Immature natural killer cell (primary cell): ENCODE results near the gene AFAP1L1. TPM values are rescaled to one million over a fixed set of nuclear protein-coding genes. Genes with fewer than 3 reads are reported as not detected.

Source experiments
- DNase-seq, 3 donors: peaks; one replicate each; pipeline ENCODE4 v3.0.0; 2022; ENCODE audit warnings: mixed read lengths in 1 of 3
- H3K27ac Mint-ChIP-seq, 6 donors: one replicate each; pipeline ENCODE4 v1.8.0; 2020; ENCODE audit warnings: mixed read lengths in 6 of 6, mild to moderate bottlenecking in 5 of 6, inconsistent platforms in 4 of 6, moderate library complexity in 3 of 6
- H3K27me3 Mint-ChIP-seq, 3 donors: one replicate each; pipeline ENCODE4 v1.8.0; 2020 to 2021; ENCODE audit warnings: low read depth in 3 of 3, mild to moderate bottlenecking in 3 of 3, mixed read lengths in 3 of 3, moderate library complexity in 3 of 3, inconsistent platforms in 1 of 3
- H3K36me3 Mint-ChIP-seq, 3 donors: one replicate each; pipeline ENCODE4 v1.8.0; 2020; ENCODE audit warnings: mixed read lengths in 3 of 3, inconsistent platforms in 2 of 3, mild to moderate bottlenecking in 2 of 3
- H3K4me1 Mint-ChIP-seq, 2 donors: one replicate each; pipeline ENCODE4 v1.8.0; 2020; ENCODE audit warnings: inconsistent platforms in 2 of 2, mild to moderate bottlenecking in 2 of 2, mixed read lengths in 2 of 2, moderate library complexity in 1 of 2
- H3K4me3 Mint-ChIP-seq, 5 donors: one replicate each; pipeline ENCODE4 v1.8.0; 2020; ENCODE audit warnings: mild to moderate bottlenecking in 5 of 5, mixed read lengths in 5 of 5, inconsistent platforms in 3 of 5, moderate library complexity in 3 of 5
- H3K9me3 Mint-ChIP-seq, 6 donors: one replicate each; pipeline ENCODE4 v1.8.0; 2020; ENCODE audit warnings: mild to moderate bottlenecking in 6 of 6, mixed read lengths in 6 of 6, inconsistent platforms in 4 of 6, moderate library complexity in 3 of 6
- polyA plus RNA-seq, 3 donors: library from polyadenylated mRNA; unstranded; fragments of 300-500 nt; fragmentation: Illumina TruSeq; gene quantifications; one replicate each; pipeline ENCODE4 v1.2.3, GENCODE V29; 2021

Gene AFAP1L1
- polyA plus RNA-seq, 3 donors from 2014 or later, result 0.28 to 0.83 TPM; not detected in 1

DNA sequence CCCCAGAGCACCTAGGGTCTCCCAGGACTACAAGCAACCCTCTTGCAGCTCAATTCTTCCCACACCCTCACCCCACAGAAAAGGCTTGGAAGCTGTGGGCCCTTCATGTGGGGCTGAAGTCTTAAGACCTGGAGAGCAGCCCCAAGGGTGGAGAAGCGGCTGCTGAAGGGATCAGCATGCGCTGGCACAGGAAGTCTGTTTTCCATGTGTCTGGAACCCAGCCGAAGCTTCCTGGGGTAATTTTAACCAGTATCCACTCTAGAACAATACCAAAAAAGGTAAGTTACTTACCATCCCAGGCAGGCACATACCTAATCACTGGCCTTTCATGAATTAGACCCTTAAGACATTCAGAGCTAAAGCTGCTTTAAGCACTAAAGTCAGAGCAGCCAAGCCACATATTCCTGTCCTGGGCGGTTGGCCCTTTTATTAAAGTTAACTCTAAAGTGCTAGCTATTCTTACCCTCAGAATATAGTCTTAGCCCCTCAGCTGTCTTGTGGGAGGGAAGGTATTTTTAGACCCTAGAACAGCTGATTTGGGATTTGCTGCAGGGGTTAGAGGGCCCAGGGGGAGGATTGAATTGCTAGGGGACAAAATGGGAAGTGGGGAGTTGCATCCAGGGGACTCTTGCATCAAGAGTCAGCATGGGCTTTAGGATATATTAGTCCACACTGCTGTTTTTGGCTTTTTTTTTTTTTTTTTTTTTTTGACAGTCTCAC is 100.6 kb downstream of the AFAP1L1 start:
- no peak overlapping the region for H3K27ac Mint-ChIP-seq
- no peak overlapping the region for H3K4me3 Mint-ChIP-seq
- no peak for DNase-seq
- peaks cover 0 to 4% (median 0%) of the 10 kb centered on the region in 3 donors for H3K36me3 Mint-ChIP-seq
- no peaks in the 10 kb centered on the region for H3K9me3 Mint-ChIP-seq
- peaks cover 0 to 1% of the 10 kb centered on the region in 2 donors for H3K4me1 Mint-ChIP-seq
- peaks cover 0 to 2% (median 2%) of the 10 kb centered on the region in 3 donors for H3K27me3 Mint-ChIP-seq

DNA sequence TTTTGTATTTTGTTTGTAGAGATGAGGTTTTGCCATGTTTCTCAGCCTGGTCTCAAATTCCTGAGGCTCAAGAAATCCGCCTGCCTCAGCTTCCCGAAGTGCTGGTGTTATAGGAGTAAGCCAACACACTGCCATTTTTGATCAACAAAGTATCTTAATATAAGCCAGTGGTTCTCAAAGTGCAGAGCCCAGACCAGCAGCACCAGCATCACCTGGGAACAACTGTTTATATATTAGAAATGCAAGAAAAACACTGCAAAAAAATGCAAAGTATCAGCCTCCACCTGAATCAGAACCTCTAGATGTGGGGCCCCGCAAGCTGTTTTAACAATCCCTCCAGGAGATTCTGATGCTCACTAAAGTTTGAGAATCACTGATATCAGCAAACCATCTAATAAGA is 101.3 kb downstream of the AFAP1L1 start:
- peaks cover 0 to 2% (median 2%) of the 10 kb centered on the region in 3 donors for H3K27me3 Mint-ChIP-seq
- H3K27ac Mint-ChIP-seq, result no peak overlapping the region
- H3K9me3 Mint-ChIP-seq, result no peaks in the 10 kb centered on the region
- H3K4me1 Mint-ChIP-seq, result peaks cover 0 to 1% of the 10 kb centered on the region in 2 donors
- peaks cover 0 to 4% (median 0%) of the 10 kb centered on the region in 3 donors for H3K36me3 Mint-ChIP-seq
- H3K4me3 Mint-ChIP-seq, result no peak overlapping the region
- DNase-seq, result no peak

DNA sequence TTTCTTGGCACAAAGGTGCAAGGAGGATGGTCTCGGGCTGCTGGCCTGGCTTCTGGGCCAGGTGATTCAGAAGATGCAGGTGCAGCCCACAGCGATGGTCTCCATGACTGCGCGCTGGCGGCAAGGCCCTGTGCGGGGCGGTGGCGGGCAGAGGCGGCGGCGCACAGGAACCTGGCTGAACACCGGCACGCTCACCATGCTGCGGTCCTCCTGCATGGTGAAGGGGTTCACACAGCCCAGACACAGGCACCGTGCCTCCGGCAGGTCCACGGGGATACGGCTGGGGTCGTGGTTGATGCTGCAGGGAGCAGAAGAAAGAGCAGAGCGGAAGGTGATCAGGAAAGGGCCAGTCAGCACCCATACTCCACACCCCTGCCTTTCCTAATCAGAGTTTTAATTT is 102.6 kb downstream of the AFAP1L1 start:
- Mint-ChIP-seq H3K9me3 (no peaks in the 10 kb centered on the region), H3K36me3 (no peaks in the 10 kb centered on the region), H3K4me1 (no peaks in the 10 kb centered on the region), H3K27me3 (peaks cover 0 to 2% (median 2%) of the 10 kb centered on the region in 3 donors), H3K4me3 (no peak overlapping the region), H3K27ac (peak overlapping the region in 1 of 6 donors; percentile 58)
- DNase-seq, result no peak

- H3K4me3 Mint-ChIP-seq, result no peak overlapping the region
- H3K27me3 Mint-ChIP-seq, result peaks cover 0 to 2% (median 2%) of the 10 kb centered on the region in 3 donors
- H3K36me3 Mint-ChIP-seq, result no peaks in the 10 kb centered on the region
- no peaks in the 10 kb centered on the region for H3K4me1 Mint-ChIP-seq
- H3K27ac Mint-ChIP-seq, result no peak overlapping the region
- no peaks in the 10 kb centered on the region for H3K9me3 Mint-ChIP-seq
- no peak for DNase-seq
Observed at GRCh38 chr5:149374801-149375200, 103.1 kb downstream of the AFAP1L1 start.

- no peak overlapping the region for H3K4me3 Mint-ChIP-seq
- peaks cover 0 to 2% (median 2%) of the 10 kb centered on the region in 3 donors for H3K27me3 Mint-ChIP-seq
- H3K9me3 Mint-ChIP-seq, result no peaks in the 10 kb centered on the region
- no peak for DNase-seq
- H3K36me3 Mint-ChIP-seq, result no peaks in the 10 kb centered on the region
- H3K4me1 Mint-ChIP-seq, result no peaks in the 10 kb centered on the region
- H3K27ac Mint-ChIP-seq, result no peak overlapping the region
Observed at GRCh38 chr5:149375434-149375833, 103.8 kb downstream of the AFAP1L1 start.

DNA sequence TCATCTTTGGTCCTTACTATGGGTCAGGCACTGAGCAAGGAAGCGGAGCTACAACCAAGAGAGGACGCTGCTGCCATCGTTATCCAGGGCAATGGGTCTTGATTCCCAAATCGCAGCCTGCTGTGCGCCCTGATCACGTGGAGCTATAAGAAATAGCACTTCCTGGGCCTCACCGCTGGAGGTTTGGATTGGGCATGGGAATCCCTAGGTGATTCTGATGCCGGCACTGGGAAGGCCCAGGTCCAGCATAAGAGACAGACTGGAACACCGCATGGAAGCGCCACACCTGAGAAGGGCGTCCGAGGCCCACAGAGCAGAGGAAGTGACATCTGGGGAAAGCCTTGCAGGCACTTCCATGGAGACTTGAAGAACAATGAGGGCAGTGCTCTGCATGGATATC is 104.4 kb downstream of the AFAP1L1 start:
- Mint-ChIP-seq H3K9me3 (no peaks in the 10 kb centered on the region), H3K27me3 (peaks cover 0 to 2% (median 2%) of the 10 kb centered on the region in 3 donors), H3K27ac (no peak overlapping the region), H3K4me3 (no peak overlapping the region), H3K4me1 (no peaks in the 10 kb centered on the region), H3K36me3 (no peaks in the 10 kb centered on the region)
- no peak for DNase-seq

- no peak overlapping the region for H3K4me3 Mint-ChIP-seq
- no peak for DNase-seq
- no peaks in the 10 kb centered on the region for H3K9me3 Mint-ChIP-seq
- H3K36me3 Mint-ChIP-seq, result no peaks in the 10 kb centered on the region
- H3K27me3 Mint-ChIP-seq, result peaks cover 0 to 2% (median 2%) of the 10 kb centered on the region in 3 donors
- H3K27ac Mint-ChIP-seq, result no peak overlapping the region
- no peaks in the 10 kb centered on the region for H3K4me1 Mint-ChIP-seq
Observed at GRCh38 chr5:149376711-149377447, 105.2 kb downstream of the AFAP1L1 start.

- Mint-ChIP-seq H3K4me3 (no peak overlapping the region), H3K36me3 (no peaks in the 10 kb centered on the region), H3K9me3 (no peaks in the 10 kb centered on the region), H3K27ac (no peak overlapping the region), H3K27me3 (peaks cover 0 to 3% (median 2%) of the 10 kb centered on the region in 3 donors), H3K4me1 (no peaks in the 10 kb centered on the region)
- no peak for DNase-seq
Observed at GRCh38 chr5:149378241-149378820, 106.7 kb downstream of the AFAP1L1 start.

DNA sequence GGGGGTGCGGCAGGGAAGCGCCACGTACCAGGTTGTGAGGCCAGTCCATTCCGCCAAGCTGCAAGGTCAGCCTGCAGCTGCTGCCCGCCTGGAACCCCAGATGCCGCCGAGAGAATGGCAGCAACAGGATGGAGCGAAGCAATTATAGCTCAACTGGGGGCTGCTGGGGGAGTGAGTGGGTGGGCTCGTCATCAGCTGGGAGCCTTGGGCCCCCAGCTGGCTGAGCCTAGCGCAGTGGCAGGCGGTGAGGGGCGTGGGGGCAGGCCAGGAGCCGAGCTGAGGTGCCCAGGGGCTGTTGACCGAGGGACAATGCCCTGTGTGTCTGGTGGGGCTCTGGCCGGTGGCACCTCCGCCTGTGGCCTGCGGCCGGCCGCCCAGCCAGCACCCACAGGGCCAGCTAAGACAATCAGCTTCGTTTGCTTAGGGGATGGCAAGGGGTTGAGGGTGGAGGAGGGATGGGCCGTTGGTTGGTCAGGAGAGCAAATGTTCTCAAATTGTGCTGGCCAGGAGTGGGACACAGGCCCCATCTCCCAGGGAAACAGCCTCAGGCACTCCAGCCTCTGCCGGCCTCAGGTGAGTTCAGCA is 107.6 kb downstream of the AFAP1L1 start, which contains the start of gene IL17B:
Gene IL17B (minus strand): TSS at position 116 of the 585 bp plus-strand sequence. CDS start 67 bp downstream, at position 49.
- no peak within 1 kb of the TSS for H3K27ac Mint-ChIP-seq
- no peak within 1 kb of the TSS for H3K4me3 Mint-ChIP-seq
- H3K4me1 Mint-ChIP-seq, result no peaks in the 10 kb centered on the region
- no peaks in the 10 kb centered on the region for H3K9me3 Mint-ChIP-seq
- H3K27me3 Mint-ChIP-seq, result peaks cover 0 to 3% (median 2%) of the 10 kb centered on the region in 3 donors
- no peaks in the 10 kb centered on the region for H3K36me3 Mint-ChIP-seq
- no peak for DNase-seq

DNA sequence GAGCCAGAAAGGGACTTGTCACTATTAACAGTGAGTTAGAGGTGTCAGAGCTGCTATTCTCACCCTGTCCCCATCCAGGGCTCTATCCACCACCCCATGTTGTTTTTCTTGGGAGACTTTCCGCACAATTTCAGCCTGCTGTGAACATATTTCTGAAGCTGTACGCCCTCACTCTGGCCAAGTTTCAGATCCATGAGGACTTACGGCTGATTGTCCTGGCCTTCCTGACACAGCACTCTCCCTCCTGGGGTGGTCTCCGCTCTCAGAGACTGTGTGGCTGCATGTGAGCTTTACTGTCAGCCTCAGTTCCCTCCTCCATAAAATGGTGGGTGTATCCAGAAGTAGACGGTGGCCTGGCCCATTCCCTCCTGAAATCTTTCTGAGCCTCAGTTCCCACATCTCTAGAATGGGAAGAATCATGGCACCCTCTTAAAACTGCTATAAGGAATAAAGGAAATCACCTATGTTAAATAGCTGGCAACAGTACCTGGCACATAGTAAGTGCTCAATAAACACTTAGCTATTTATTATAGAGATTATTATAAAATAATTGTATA is 108.2 kb downstream of the AFAP1L1 start:
- Mint-ChIP-seq H3K4me1 (no peaks in the 10 kb centered on the region), H3K9me3 (no peaks in the 10 kb centered on the region), H3K27me3 (peaks cover 0 to 3% (median 2%) of the 10 kb centered on the region in 3 donors), H3K4me3 (no peak overlapping the region), H3K27ac (no peak overlapping the region), H3K36me3 (no peaks in the 10 kb centered on the region)
- no peak for DNase-seq

DNA sequence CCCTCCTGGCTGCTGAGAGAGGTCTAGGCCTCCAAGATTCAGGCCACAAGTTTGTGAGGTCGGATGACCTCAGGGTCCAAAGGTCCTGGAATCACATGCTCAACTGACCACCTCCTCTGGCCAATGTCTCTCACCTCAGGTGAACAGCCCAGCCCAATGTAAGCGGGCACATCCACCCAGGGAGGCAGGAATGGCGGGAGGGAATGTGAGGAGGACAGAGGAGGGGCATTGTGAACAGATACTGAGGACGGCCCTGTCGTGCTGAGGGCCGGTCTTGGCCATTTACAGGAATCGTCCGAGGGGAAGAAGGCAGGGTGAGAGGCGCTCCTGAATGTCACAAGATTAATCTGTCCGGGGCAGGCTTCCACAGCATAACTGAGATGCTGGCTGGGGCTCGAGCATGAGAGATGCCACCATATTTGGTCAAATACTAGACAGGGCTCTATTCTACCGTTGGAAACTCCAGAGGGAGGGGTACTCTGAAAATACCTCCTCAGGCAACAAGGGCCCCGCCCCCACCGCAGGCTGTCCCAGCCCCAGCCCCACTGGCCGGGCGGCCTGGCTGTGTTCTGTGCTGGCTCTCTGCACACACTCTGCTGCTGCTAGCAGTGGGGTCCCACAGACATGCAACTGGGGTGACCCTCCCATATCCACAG is 108.9 kb downstream of the AFAP1L1 start:
- H3K4me3 Mint-ChIP-seq, result no peak overlapping the region
- no peaks in the 10 kb centered on the region for H3K4me1 Mint-ChIP-seq
- H3K9me3 Mint-ChIP-seq, result no peaks in the 10 kb centered on the region
- no peak overlapping the region for H3K27ac Mint-ChIP-seq
- peaks cover 0 to 3% (median 2%) of the 10 kb centered on the region in 3 donors for H3K27me3 Mint-ChIP-seq
- DNase-seq, result no peak
- H3K36me3 Mint-ChIP-seq, result no peaks in the 10 kb centered on the region

GRCh38 chr5:149381261-149381985 is 109.8 kb downstream of the AFAP1L1 start:
- Mint-ChIP-seq H3K36me3 (no peaks in the 10 kb centered on the region), H3K27me3 (peaks cover 0 to 2% (median 1%) of the 10 kb centered on the region in 3 donors), H3K4me1 (no peaks in the 10 kb centered on the region), H3K4me3 (no peak overlapping the region), H3K9me3 (no peaks in the 10 kb centered on the region), H3K27ac (no peak overlapping the region)
- DNase-seq, result no peak

- peaks cover 0 to 2% (median 1%) of the 10 kb centered on the region in 3 donors for H3K27me3 Mint-ChIP-seq
- no peaks in the 10 kb centered on the region for H3K4me1 Mint-ChIP-seq
- DNase-seq, result peak; percentile 46 to 59 (median 48)
- H3K36me3 Mint-ChIP-seq, result no peaks in the 10 kb centered on the region
- H3K4me3 Mint-ChIP-seq, result no peak overlapping the region
- H3K27ac Mint-ChIP-seq, result no peak overlapping the region
- H3K9me3 Mint-ChIP-seq, result no peaks in the 10 kb centered on the region
Observed at GRCh38 chr5:149381986-149382338, 110.3 kb downstream of the AFAP1L1 start.
